A549 (cell line): ENCODE data around the gene STRADA.

Experiments
- BHLHE40 ChIP-seq: IDR thresholded peaks from 2 replicates; pipeline ENCODE4 v1.6.1; 2012; ENCODE audit warnings: low read depth, low read length, inconsistent platforms
- MYC ChIP-seq: IDR thresholded peaks from 2 replicates; pipeline ENCODE4 v1.6.1; 2012; ENCODE audit warnings: mild to moderate bottlenecking, inconsistent platforms, low read length, improper control_type of control experiment, borderline replicate concordance
- POLR2A ChIP-seq: IDR thresholded peaks from 2 replicates; pipeline ENCODE4 v1.6.1; 2012; ENCODE audit warnings: mild to moderate bottlenecking, low read length
- POLR2AphosphoS2 ChIP-seq: conservative IDR thresholded peaks from 2 replicates; pipeline ENCODE4 v1.6.1; 2012; ENCODE audit warnings: low read length, improper control_type of control experiment, inconsistent platforms
- RAD21 ChIP-seq, 2 experiments: fragments of >200 bp in 1 of 2; sonication (Bioruptor Twin) in 1 of 2; formaldehyde crosslinking in 1 of 2; IDR thresholded peaks in 1 of 2; conservative IDR thresholded peaks in 1 of 2; 2 replicates in 1 of 2; 3 replicates in 1 of 2; pipeline ENCODE4 v1.6.1; 2012 to 2018; ENCODE audit warnings: inconsistent platforms in 1 of 2
- SREBF2 ChIP-seq: fragments of 450-650 bp; IDR thresholded peaks from 2 replicates; pipeline ENCODE4 v1.6.1; 2014; ENCODE audit warnings: mild to moderate bottlenecking, moderate library complexity
- TFCP2L1 ChIP-seq: fragments of 250-450 bp; sonication (Bioruptor Pico); IDR thresholded peaks from 2 replicates; pipeline ENCODE4 v1.5.0; 2021; ENCODE audit warnings: mild to moderate bottlenecking
- TP53 ChIP-seq: fragments of 250-450 bp; sonication (Bioruptor Pico); IDR thresholded peaks from 2 replicates; pipeline ENCODE4 v1.5.0; 2021; ENCODE audit warnings: mild to moderate bottlenecking, moderate library complexity
- ZFP36 ChIP-seq: fragments of 450-650 bp; IDR thresholded peaks from 2 replicates; pipeline ENCODE4 v1.6.1; 2014; ENCODE audit warnings: borderline replicate concordance; ENCODE audit not compliant: partially characterized antibody
- TF ChIP-seq, protein P1 (sequence below): fragments of >200 bp; sonication (Bioruptor Twin); formaldehyde crosslinking; IDR thresholded peaks from 3 replicates; pipeline ENCODE4 v1.5.1; 2016
- TF ChIP-seq, protein P2 (sequence below): IDR thresholded peaks from 2 replicates; pipeline ENCODE4 v1.6.1; 2012
- TF ChIP-seq, protein P3 (sequence below): IDR thresholded peaks from 2 replicates; pipeline ENCODE4 v1.6.1; 2012; ENCODE audit warnings: low read depth, borderline replicate concordance
- TF ChIP-seq, protein P4 (sequence below): fragments of 450-650 bp; IDR thresholded peaks from 2 replicates; pipeline ENCODE4 v1.6.1; 2014; ENCODE audit warnings: antibody characterized with exemption

DNA sequence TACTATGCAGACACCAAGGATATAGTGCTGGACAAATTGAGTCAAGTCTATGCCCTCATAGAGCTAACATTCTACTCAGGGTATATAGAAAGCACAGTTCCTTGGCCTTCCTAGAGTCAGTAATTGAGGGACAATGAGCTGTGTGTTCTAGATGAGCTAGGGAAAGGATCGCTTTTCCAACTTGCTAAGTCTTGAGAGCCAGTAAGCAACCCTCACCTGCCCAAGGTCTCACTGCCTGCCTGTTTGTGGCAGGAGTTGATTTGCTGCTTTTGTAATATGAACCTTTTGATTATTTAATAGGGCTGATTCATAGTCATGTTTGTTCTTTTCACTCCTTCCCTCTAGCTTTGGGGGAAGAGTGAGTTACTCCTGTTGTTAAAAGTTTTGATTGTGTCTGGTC, 38.9 kb upstream of the STRADA start:
- TF ChIP-seq, protein P1, sequence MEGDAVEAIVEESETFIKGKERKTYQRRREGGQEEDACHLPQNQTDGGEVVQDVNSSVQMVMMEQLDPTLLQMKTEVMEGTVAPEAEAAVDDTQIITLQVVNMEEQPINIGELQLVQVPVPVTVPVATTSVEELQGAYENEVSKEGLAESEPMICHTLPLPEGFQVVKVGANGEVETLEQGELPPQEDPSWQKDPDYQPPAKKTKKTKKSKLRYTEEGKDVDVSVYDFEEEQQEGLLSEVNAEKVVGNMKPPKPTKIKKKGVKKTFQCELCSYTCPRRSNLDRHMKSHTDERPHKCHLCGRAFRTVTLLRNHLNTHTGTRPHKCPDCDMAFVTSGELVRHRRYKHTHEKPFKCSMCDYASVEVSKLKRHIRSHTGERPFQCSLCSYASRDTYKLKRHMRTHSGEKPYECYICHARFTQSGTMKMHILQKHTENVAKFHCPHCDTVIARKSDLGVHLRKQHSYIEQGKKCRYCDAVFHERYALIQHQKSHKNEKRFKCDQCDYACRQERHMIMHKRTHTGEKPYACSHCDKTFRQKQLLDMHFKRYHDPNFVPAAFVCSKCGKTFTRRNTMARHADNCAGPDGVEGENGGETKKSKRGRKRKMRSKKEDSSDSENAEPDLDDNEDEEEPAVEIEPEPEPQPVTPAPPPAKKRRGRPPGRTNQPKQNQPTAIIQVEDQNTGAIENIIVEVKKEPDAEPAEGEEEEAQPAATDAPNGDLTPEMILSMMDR, result no peak
- TF ChIP-seq SREBF2 (no peak), BHLHE40 (no peak), TP53 (no peak), POLR2A (no peak), RAD21 (conservative IDR thresholded peaks at IDR 0.05 in 1 of 2, IDR thresholded peaks at IDR 0.05 in 1 of 2) (no peak), POLR2AphosphoS2 (no peak), TFCP2L1 (CRISPR knock-in tag) (no peak), MYC (no peak), ZFP36 (no peak)
- TF ChIP-seq, protein P2, sequence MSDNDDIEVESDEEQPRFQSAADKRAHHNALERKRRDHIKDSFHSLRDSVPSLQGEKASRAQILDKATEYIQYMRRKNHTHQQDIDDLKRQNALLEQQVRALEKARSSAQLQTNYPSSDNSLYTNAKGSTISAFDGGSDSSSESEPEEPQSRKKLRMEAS, result no peak
- TF ChIP-seq, protein P3, sequence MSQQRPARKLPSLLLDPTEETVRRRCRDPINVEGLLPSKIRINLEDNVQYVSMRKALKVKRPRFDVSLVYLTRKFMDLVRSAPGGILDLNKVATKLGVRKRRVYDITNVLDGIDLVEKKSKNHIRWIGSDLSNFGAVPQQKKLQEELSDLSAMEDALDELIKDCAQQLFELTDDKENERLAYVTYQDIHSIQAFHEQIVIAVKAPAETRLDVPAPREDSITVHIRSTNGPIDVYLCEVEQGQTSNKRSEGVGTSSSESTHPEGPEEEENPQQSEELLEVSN, result no peak
- TF ChIP-seq, protein P4, sequence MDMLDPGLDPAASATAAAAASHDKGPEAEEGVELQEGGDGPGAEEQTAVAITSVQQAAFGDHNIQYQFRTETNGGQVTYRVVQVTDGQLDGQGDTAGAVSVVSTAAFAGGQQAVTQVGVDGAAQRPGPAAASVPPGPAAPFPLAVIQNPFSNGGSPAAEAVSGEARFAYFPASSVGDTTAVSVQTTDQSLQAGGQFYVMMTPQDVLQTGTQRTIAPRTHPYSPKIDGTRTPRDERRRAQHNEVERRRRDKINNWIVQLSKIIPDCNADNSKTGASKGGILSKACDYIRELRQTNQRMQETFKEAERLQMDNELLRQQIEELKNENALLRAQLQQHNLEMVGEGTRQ, result no peak
